Measurements from ENCODE around the gene TTC7B. TPM values are rescaled to one million over a fixed set of nuclear protein-coding genes. Genes with fewer than 3 reads are reported as not detected.

The TTC7B gene
- total RNA-seq, 1 donor from 2014 or later = 6.1 TPM

GRCh38 chr14:90564496-90564895 is 251.7 kb downstream of the TTC7B start:
- H3K4me1 Mint-ChIP-seq (ENCODE audit: low read depth) = no peaks in the 10 kb centered on the region
- no peak overlapping the region for H3K27ac Mint-ChIP-seq
- no peak overlapping the region for H3K4me3 Mint-ChIP-seq (ENCODE audit: low read depth)
- H3K36me3 Mint-ChIP-seq (ENCODE audit: low read depth) = no peaks in the 10 kb centered on the region
- H3K27me3 Mint-ChIP-seq (ENCODE audit: low read depth) = no peaks in the 10 kb centered on the region
- intact Hi-C loops (cut with micrococcal nuclease) = no loop called here
- no peaks in the 10 kb centered on the region for H3K9me3 Mint-ChIP-seq
- DNase-seq (ENCODE audit: low spot score) = no peak

GRCh38 chr14:90562652-90563051 is 253.6 kb downstream of the TTC7B start:
- no peaks in the 10 kb centered on the region for H3K27me3 Mint-ChIP-seq (ENCODE audit: low read depth)
- no peaks in the 10 kb centered on the region for H3K36me3 Mint-ChIP-seq (ENCODE audit: low read depth)
- H3K9me3 Mint-ChIP-seq = no peaks in the 10 kb centered on the region
- no peak overlapping the region for H3K4me3 Mint-ChIP-seq (ENCODE audit: low read depth)
- H3K27ac Mint-ChIP-seq = no peak overlapping the region
- DNase-seq (ENCODE audit: low spot score) = no peak
- intact Hi-C loops (cut with micrococcal nuclease) = no loop called here
- H3K4me1 Mint-ChIP-seq (ENCODE audit: low read depth) = no peaks in the 10 kb centered on the region

GRCh38 chr14:90561920-90562319 is 254.3 kb downstream of the TTC7B start:
- H3K4me3 Mint-ChIP-seq (ENCODE audit: low read depth) = no peak overlapping the region
- H3K27me3 Mint-ChIP-seq (ENCODE audit: low read depth) = no peaks in the 10 kb centered on the region
- intact Hi-C loops (cut with micrococcal nuclease) = no loop called here
- no peaks in the 10 kb centered on the region for H3K9me3 Mint-ChIP-seq
- no peaks in the 10 kb centered on the region for H3K4me1 Mint-ChIP-seq (ENCODE audit: low read depth)
- DNase-seq (ENCODE audit: low spot score) = no peak
- H3K27ac Mint-ChIP-seq = no peak overlapping the region
- no peaks in the 10 kb centered on the region for H3K36me3 Mint-ChIP-seq (ENCODE audit: low read depth)

- H3K4me3 Mint-ChIP-seq (ENCODE audit: low read depth) = no peak overlapping the region
- H3K36me3 Mint-ChIP-seq (ENCODE audit: low read depth) = no peaks in the 10 kb centered on the region
- no peak overlapping the region for H3K27ac Mint-ChIP-seq
- DNase-seq (ENCODE audit: low spot score) = no peak
- intact Hi-C loops (cut with micrococcal nuclease) = no loop called here
- H3K27me3 Mint-ChIP-seq (ENCODE audit: low read depth) = no peaks in the 10 kb centered on the region
- H3K4me1 Mint-ChIP-seq (ENCODE audit: low read depth) = no peaks in the 10 kb centered on the region
- no peaks in the 10 kb centered on the region for H3K9me3 Mint-ChIP-seq
These were observed 255.2 kb downstream of the TTC7B start for GRCh38 chr14:90560991-90561390.

- no peak overlapping the region for H3K4me3 Mint-ChIP-seq (ENCODE audit: low read depth)
These were observed 255.7 kb downstream of the TTC7B start for GRCh38 chr14:90560558-90560957.

GRCh38 chr14:90559811-90560492 is 256.3 kb downstream of the TTC7B start:
- H3K36me3 Mint-ChIP-seq (ENCODE audit: low read depth) = no peaks in the 10 kb centered on the region
- no peak overlapping the region for H3K27ac Mint-ChIP-seq
- no peak for DNase-seq (ENCODE audit: low spot score)
- H3K4me3 Mint-ChIP-seq (ENCODE audit: low read depth) = no peak overlapping the region
- no peaks in the 10 kb centered on the region for H3K4me1 Mint-ChIP-seq (ENCODE audit: low read depth)
- no peaks in the 10 kb centered on the region for H3K27me3 Mint-ChIP-seq (ENCODE audit: low read depth)
- intact Hi-C loops (cut with micrococcal nuclease) = no loop called here
- H3K9me3 Mint-ChIP-seq = no peaks in the 10 kb centered on the region

More at GRCh38 chr14:90560558-90560957, 255.7 kb downstream of the TTC7B start:
- Mint-ChIP-seq H3K36me3 (ENCODE audit: low read depth) (no peaks in the 10 kb centered on the region), H3K9me3 (no peaks in the 10 kb centered on the region), H3K27ac (no peak overlapping the region), H3K27me3 (ENCODE audit: low read depth) (no peaks in the 10 kb centered on the region), H3K4me1 (ENCODE audit: low read depth) (no peaks in the 10 kb centered on the region)
- intact Hi-C loops (cut with micrococcal nuclease) = no loop called here
- DNase-seq (ENCODE audit: low spot score) = no peak

GRCh38 chr14:90558983-90559590 is 257.1 kb downstream of the TTC7B start:
- Mint-ChIP-seq H3K36me3 (ENCODE audit: low read depth) (no peaks in the 10 kb centered on the region), H3K4me1 (ENCODE audit: low read depth) (no peaks in the 10 kb centered on the region), H3K27ac (no peak overlapping the region), H3K4me3 (ENCODE audit: low read depth) (no peak overlapping the region), H3K27me3 (ENCODE audit: low read depth) (no peaks in the 10 kb centered on the region), H3K9me3 (no peaks in the 10 kb centered on the region)
- no peak for DNase-seq (ENCODE audit: low spot score)
- intact Hi-C loops (cut with micrococcal nuclease) = no loop called here

GRCh38 chr14:90558041-90558982 is 257.9 kb downstream of the TTC7B start:
- Mint-ChIP-seq H3K9me3 (no peaks in the 10 kb centered on the region), H3K27me3 (ENCODE audit: low read depth) (no peaks in the 10 kb centered on the region), H3K27ac (no peak overlapping the region), H3K4me3 (ENCODE audit: low read depth) (no peak overlapping the region), H3K4me1 (ENCODE audit: low read depth) (no peaks in the 10 kb centered on the region), H3K36me3 (ENCODE audit: low read depth) (no peaks in the 10 kb centered on the region)
- DNase-seq (ENCODE audit: low spot score) = no peak
- intact Hi-C loops (cut with micrococcal nuclease) = no loop called here

GRCh38 chr14:90557516-90557915 is 258.7 kb downstream of the TTC7B start:
- Mint-ChIP-seq H3K27ac (no peak overlapping the region), H3K9me3 (no peaks in the 10 kb centered on the region), H3K36me3 (ENCODE audit: low read depth) (no peaks in the 10 kb centered on the region), H3K4me1 (ENCODE audit: low read depth) (no peaks in the 10 kb centered on the region), H3K4me3 (ENCODE audit: low read depth) (no peak overlapping the region), H3K27me3 (ENCODE audit: low read depth) (no peaks in the 10 kb centered on the region)
- intact Hi-C loops (cut with micrococcal nuclease) = no loop called here
- no peak for DNase-seq (ENCODE audit: low spot score)

- no peaks in the 10 kb centered on the region for H3K36me3 Mint-ChIP-seq (ENCODE audit: low read depth)
- no peak overlapping the region for H3K4me3 Mint-ChIP-seq (ENCODE audit: low read depth)
- H3K27me3 Mint-ChIP-seq (ENCODE audit: low read depth) = no peaks in the 10 kb centered on the region
- intact Hi-C loops (cut with micrococcal nuclease) = no loop called here
- no peak overlapping the region for H3K27ac Mint-ChIP-seq
- no peaks in the 10 kb centered on the region for H3K4me1 Mint-ChIP-seq (ENCODE audit: low read depth)
- no peak for DNase-seq (ENCODE audit: low spot score)
- no peaks in the 10 kb centered on the region for H3K9me3 Mint-ChIP-seq
These were observed 259.4 kb downstream of the TTC7B start for GRCh38 chr14:90556666-90557450.

- no peaks in the 10 kb centered on the region for H3K9me3 Mint-ChIP-seq
- intact Hi-C loops (cut with micrococcal nuclease) = no loop called here
These were observed 260.2 kb downstream of the TTC7B start for GRCh38 chr14:90556012-90556477.

More at GRCh38 chr14:90556012-90556477, 260.2 kb downstream of the TTC7B start:
- H3K27ac Mint-ChIP-seq = no peak overlapping the region
- H3K36me3 Mint-ChIP-seq (ENCODE audit: low read depth) = no peaks in the 10 kb centered on the region
- H3K4me1 Mint-ChIP-seq (ENCODE audit: low read depth) = no peaks in the 10 kb centered on the region
- H3K4me3 Mint-ChIP-seq (ENCODE audit: low read depth) = no peak overlapping the region
- H3K27me3 Mint-ChIP-seq (ENCODE audit: low read depth) = no peaks in the 10 kb centered on the region
- DNase-seq (ENCODE audit: low spot score) = no peak
